CD14-positive monocyte (primary cell): ENCODE data around the gene RBM7. TPM values are rescaled to one million over a fixed set of nuclear protein-coding genes. Genes with fewer than 3 reads are reported as not detected.

Source experiments
- DNase-seq, 3 donors: peaks; one replicate each; pipeline ENCODE4 v3.0.0-alpha.2; 2011 to 2022
- H2AFZ ChIP-seq: 2 replicates; pipeline ENCODE4 v1.6.0; 2012; ENCODE audit warnings: mild to moderate bottlenecking, low read depth, low read length, inconsistent platforms; ENCODE audit not compliant: insufficient read depth, poor library complexity, severe bottlenecking
- H3K27ac ChIP-seq, 2 donors: 1 replicate in 1 of 2; 2 replicates in 1 of 2; pipeline ENCODE4 v1.5.1; 2012 to 2013; ENCODE audit warnings: low read length in 2 of 2, control low read depth in 1 of 2, inconsistent platforms in 1 of 2, low read depth in 1 of 2, mild to moderate bottlenecking in 1 of 2
- H3K27me3 ChIP-seq, 2 donors: one replicate each; pipeline versions ENCODE4 v1.6.0 to v1.6.1; 2011 to 2013; ENCODE audit warnings: low read length in 2 of 2; ENCODE audit not compliant: control insufficient read depth in 2 of 2, insufficient read depth in 2 of 2
- H3K36me3 ChIP-seq, 2 donors: replicated peaks in 1 of 2; 1 replicate in 1 of 2; 2 replicates in 1 of 2; pipeline versions ENCODE4 v1.5.1 to v1.6.1; 2012 to 2013; ENCODE audit warnings: low read length in 2 of 2, control low read depth in 1 of 2, inconsistent platforms in 1 of 2, mild to moderate bottlenecking in 1 of 2; ENCODE audit not compliant: insufficient read depth in 2 of 2, control insufficient read depth in 1 of 2
- H3K4me1 ChIP-seq, 2 donors: 1 replicate in 1 of 2; 2 replicates in 1 of 2; pipeline versions ENCODE4 v1.5.1 to v1.6.1; 2012 to 2013; ENCODE audit warnings: low read length in 2 of 2, control low read depth in 1 of 2, inconsistent platforms in 1 of 2, mild to moderate bottlenecking in 1 of 2, moderate library complexity in 1 of 2; ENCODE audit not compliant: insufficient read depth in 2 of 2, control insufficient read depth in 1 of 2
- H3K4me2 ChIP-seq: replicated peaks from 2 replicates; pipeline ENCODE3; 2012; ENCODE audit warnings: low read length, moderate library complexity, mild to moderate bottlenecking; ENCODE audit not compliant: poor library complexity, severe bottlenecking; ENCODE audit errors: extremely low read depth
- H3K4me3 ChIP-seq, 3 experiments: fragments of 200-600 bp in 1 of 3; sonication (generic) in 1 of 3; replicated peaks in 1 of 3; 1 replicate in 2 of 3; 2 replicates in 1 of 3; pipeline ENCODE4 v1.5.1; 2011 to 2013; ENCODE audit warnings: low read length in 3 of 3, mild to moderate bottlenecking in 3 of 3, control low read depth in 2 of 3, low read depth in 2 of 3, inconsistent platforms in 1 of 3, moderate library complexity in 1 of 3
- H3K79me2 ChIP-seq: 2 replicates; pipeline ENCODE4 v1.6.0; 2012; ENCODE audit warnings: mild to moderate bottlenecking, control low read depth, inconsistent platforms, low read length, moderate library complexity; ENCODE audit not compliant: insufficient read depth
- H3K9ac ChIP-seq: 2 replicates; pipeline ENCODE4 v1.6.0; 2017; ENCODE audit warnings: low read length, mild to moderate bottlenecking; ENCODE audit not compliant: insufficient read depth, poor library complexity, severe bottlenecking
- H3K9me3 ChIP-seq, 2 donors: replicated peaks in 1 of 2; 1 replicate in 1 of 2; 2 replicates in 1 of 2; pipeline versions ENCODE4 v1.5.1 to v1.6.1; 2012 to 2013; ENCODE audit warnings: low read length in 2 of 2, control low read depth in 1 of 2; ENCODE audit not compliant: control insufficient read depth in 1 of 2, insufficient read depth in 1 of 2
- H4K20me1 ChIP-seq: 2 replicates; pipeline ENCODE4 v1.6.0; 2012; ENCODE audit warnings: mild to moderate bottlenecking, low read length, control low read depth, moderate library complexity; ENCODE audit not compliant: insufficient read depth
- H3K27ac Mint-ChIP-seq, 7 donors: one replicate each; pipeline ENCODE4 v1.8.0; 2020; ENCODE audit warnings: mild to moderate bottlenecking in 7 of 7, mixed read lengths in 7 of 7, moderate library complexity in 6 of 7, inconsistent platforms in 2 of 7
- H3K27me3 Mint-ChIP-seq, 3 donors: one replicate each; pipeline ENCODE4 v1.8.0; 2021 to 2022; ENCODE audit warnings: low read depth in 3 of 3, mild to moderate bottlenecking in 3 of 3, mixed read lengths in 3 of 3, moderate library complexity in 3 of 3, inconsistent platforms in 1 of 3
- H3K36me3 Mint-ChIP-seq, 2 donors: one replicate each; pipeline ENCODE4 v1.8.0; 2020; ENCODE audit warnings: mixed read lengths in 2 of 2, inconsistent platforms in 1 of 2, mild to moderate bottlenecking in 1 of 2
- H3K4me1 Mint-ChIP-seq: one replicate; pipeline ENCODE4 v1.8.0; 2020; ENCODE audit warnings: mild to moderate bottlenecking, mixed read lengths
- H3K4me3 Mint-ChIP-seq, 2 donors: one replicate each; pipeline ENCODE4 v1.8.0; 2020; ENCODE audit warnings: mild to moderate bottlenecking in 2 of 2, mixed read lengths in 2 of 2, moderate library complexity in 1 of 2
- H3K9me3 Mint-ChIP-seq, 7 donors: one replicate each; pipeline ENCODE4 v1.8.0; 2020 to 2022; ENCODE audit warnings: mixed read lengths in 7 of 7, mild to moderate bottlenecking in 6 of 7, moderate library complexity in 6 of 7, inconsistent platforms in 2 of 7
- WGBS: methylation state at CpG from one replicate; pipeline ENCODE4 v1.1.5; 2013; ENCODE audit warnings: missing lambda C conversion rate; ENCODE audit not compliant: insufficient coverage; 5-methylcytosine and 5-hydroxymethylcytosine counted together
- intact Hi-C, 2 donors: fragments of 100-400 bp; cut with micrococcal nuclease; formaldehyde crosslinking; loops; one replicate each; pipeline versions ENCODE4 v1.15.0 to v1.15.1; 2023
- polyA plus RNA-seq, 3 donors: library from polyadenylated mRNA; depleted of rRNA in 1 of 3; unstranded in 2 of 3; stranded (reverse) in 1 of 3; fragments of 300-500 nt in 2 of 3; fragments of >200 nt in 1 of 3; fragmentation: Illumina TruSeq in 2 of 3; gene quantifications; 1 replicate in 2 of 3; 2 replicates in 1 of 3; pipeline ENCODE4 v1.2.3, GENCODE V29; 2012 to 2021
- TF ChIP-seq, protein P1 (sequence below): fragments of 200-600 bp; IDR thresholded peaks from one replicate; pipeline ENCODE4 v1.8.0; 2022; ENCODE audit warnings: antibody characterized with exemption, mild to moderate bottlenecking

RBM7 gene
- polyA plus RNA-seq, 3 donors = 27.3 to 36.3 (median 32.4) TPM

DNA sequence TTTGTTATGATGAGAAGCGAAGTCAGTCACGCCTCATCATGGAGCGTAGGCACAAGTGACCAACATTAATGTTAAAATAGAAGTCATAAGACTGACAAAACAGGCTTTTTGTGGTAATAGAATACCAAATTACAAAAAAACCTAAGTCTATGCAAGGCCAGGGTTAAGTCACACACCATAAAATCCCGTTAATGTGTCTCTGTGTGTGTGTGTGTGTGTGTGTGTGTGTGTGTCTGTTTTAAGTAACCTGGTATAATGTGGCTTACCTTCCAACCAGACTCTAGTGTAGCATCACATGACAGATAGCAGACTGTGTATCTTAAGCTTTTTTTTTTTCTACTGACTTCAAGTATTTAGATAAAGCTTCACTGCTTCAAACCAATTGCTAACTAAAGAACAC is 38.1 kb upstream of the RBM7 start:
- peaks cover 1 to 3% (median 1%) of the 10 kb centered on the region in 3 donors for H3K27me3 Mint-ChIP-seq
- H3K4me3 ChIP-seq = no peak overlapping the region
- H4K20me1 ChIP-seq = no peaks in the 10 kb centered on the region
- no peak overlapping the region for H3K27ac Mint-ChIP-seq
- intact Hi-C loops = no loop called here
- H3K4me2 ChIP-seq = no peak overlapping the region
- H3K27ac ChIP-seq = no peak overlapping the region
- no peaks in the 10 kb centered on the region for H3K9me3 Mint-ChIP-seq
- no peaks in the 10 kb centered on the region for H3K79me2 ChIP-seq
- no CpG with 5 or more reads among the region's 4 CpGs for WGBS
- no peaks in the 10 kb centered on the region for H3K9me3 ChIP-seq
- H3K4me3 Mint-ChIP-seq = no peak overlapping the region
- TF ChIP-seq, protein P1, sequence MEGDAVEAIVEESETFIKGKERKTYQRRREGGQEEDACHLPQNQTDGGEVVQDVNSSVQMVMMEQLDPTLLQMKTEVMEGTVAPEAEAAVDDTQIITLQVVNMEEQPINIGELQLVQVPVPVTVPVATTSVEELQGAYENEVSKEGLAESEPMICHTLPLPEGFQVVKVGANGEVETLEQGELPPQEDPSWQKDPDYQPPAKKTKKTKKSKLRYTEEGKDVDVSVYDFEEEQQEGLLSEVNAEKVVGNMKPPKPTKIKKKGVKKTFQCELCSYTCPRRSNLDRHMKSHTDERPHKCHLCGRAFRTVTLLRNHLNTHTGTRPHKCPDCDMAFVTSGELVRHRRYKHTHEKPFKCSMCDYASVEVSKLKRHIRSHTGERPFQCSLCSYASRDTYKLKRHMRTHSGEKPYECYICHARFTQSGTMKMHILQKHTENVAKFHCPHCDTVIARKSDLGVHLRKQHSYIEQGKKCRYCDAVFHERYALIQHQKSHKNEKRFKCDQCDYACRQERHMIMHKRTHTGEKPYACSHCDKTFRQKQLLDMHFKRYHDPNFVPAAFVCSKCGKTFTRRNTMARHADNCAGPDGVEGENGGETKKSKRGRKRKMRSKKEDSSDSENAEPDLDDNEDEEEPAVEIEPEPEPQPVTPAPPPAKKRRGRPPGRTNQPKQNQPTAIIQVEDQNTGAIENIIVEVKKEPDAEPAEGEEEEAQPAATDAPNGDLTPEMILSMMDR = no peak
- no peak overlapping the region for H2AFZ ChIP-seq
- no peaks in the 10 kb centered on the region for H3K36me3 Mint-ChIP-seq
- no peak overlapping the region for H3K9ac ChIP-seq
- H3K4me1 ChIP-seq = no peaks in the 10 kb centered on the region
- H3K4me1 Mint-ChIP-seq = peaks cover 3% of the 10 kb centered on the region
- no peaks in the 10 kb centered on the region for H3K27me3 ChIP-seq
- H3K36me3 ChIP-seq = no peaks in the 10 kb centered on the region
- DNase-seq = no peak

DNA sequence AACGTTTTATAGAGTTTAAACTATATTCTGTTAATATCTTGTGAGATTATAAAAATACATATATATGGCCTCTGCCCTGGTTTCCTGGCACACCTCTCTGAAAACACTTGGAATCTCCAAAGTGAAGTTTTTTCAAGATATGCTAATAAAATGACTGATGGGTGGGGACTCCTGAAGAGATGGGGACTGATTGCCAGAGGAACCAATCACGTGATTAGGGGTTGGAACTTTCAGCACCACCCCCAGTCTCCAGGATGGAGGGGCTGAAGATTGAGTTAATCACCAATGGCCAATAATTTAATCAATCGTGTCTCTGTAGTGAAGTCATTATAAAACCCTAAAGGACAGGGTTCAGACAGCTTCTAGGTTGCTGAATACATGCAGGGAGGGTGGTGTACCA is 37.5 kb upstream of the RBM7 start:
- no peak overlapping the region for H3K4me3 Mint-ChIP-seq
- H3K9me3 Mint-ChIP-seq = no peaks in the 10 kb centered on the region
- Histone ChIP-seq H3K27me3 (peaks cover 0 to 2% of the 10 kb centered on the region in 2 donors), H3K4me1 (no peaks in the 10 kb centered on the region), H3K79me2 (no peaks in the 10 kb centered on the region), H4K20me1 (no peaks in the 10 kb centered on the region), H3K4me3 (no peak overlapping the region), H3K27ac (no peak overlapping the region), H2AFZ (no peak overlapping the region), H3K9me3 (no peaks in the 10 kb centered on the region), H3K4me2 (no peak overlapping the region), H3K9ac (no peak overlapping the region), H3K36me3 (no peaks in the 10 kb centered on the region)
- H3K27me3 Mint-ChIP-seq = peaks cover 0 to 3% (median 1%) of the 10 kb centered on the region in 3 donors
- no CpG with 5 or more reads among the region's 3 CpGs for WGBS
- intact Hi-C loops = no loop called here
- no peak for DNase-seq
- H3K36me3 Mint-ChIP-seq = no peaks in the 10 kb centered on the region
- no peak overlapping the region for H3K27ac Mint-ChIP-seq
- TF ChIP-seq, protein P1 = no peak
- H3K4me1 Mint-ChIP-seq = peaks cover 3% of the 10 kb centered on the region
